Head of caudate nucleus (tissue), 42 donors: ENCODE results near the gene MYOF.
"Not testable (repeated sequence)": the region's sequence is repeated elsewhere in the genome, so short reads cannot be mapped to it uniquely, and the experiment has no call there.

Experiments used
- DNase-seq, 42 donors: peaks; one replicate each; pipeline versions ENCODE4 v3.0.0 to v3.0.0-alpha.2; 2020 to 2021; ENCODE audit warnings: mixed read lengths in 7 of 42
- intact Hi-C: fragments of 100-400 bp; cut with DNase I; formaldehyde crosslinking; loops from one replicate; pipeline ENCODE4 v1.15.0; 2022

MYOF gene

DNA sequence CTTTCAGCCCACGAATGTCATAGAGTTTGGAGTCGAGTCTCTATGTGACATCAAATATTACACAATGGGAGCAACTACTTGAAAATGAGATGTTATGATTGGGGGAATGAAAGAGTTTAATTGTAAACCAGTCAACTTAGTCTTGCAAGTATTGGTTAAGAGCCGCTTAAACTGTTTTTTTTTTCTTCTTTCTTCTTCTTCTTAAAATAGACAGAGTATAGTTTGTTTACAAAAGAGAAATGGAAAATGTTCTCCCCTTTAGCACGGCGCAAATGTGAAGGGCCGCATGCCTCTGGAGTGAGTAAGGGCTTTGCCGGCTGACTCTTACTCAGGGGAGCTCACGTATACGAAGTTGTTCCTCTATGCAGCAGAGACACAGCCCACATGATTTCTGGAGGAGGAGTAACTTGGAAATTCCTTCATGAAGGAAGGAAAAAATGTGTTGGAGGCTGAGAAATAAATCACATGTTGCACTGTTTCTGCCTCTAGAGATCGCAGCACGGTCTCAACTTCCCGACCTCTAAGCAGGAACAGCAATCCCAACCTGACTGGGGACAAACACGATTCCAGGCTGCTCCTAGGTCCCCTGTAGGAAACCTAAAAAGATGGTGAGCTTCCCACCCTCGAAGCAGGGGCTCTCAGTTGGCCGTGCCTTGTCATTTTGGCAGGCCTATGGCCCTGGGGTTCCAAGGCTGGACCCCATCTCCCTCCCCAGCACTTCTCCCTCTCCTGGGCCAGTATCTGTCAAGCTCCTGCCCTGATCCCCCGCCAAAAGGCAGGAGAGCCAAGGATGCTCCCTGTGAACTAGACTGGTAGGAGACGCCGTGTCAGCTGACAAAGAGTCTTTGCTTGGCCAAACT is 44.8 kb downstream of the MYOF start:
- DNase-seq = peak in 40 of 42 donors; percentile 26 to 85 (median 59)
- intact Hi-C loops = no loop called here

DNA sequence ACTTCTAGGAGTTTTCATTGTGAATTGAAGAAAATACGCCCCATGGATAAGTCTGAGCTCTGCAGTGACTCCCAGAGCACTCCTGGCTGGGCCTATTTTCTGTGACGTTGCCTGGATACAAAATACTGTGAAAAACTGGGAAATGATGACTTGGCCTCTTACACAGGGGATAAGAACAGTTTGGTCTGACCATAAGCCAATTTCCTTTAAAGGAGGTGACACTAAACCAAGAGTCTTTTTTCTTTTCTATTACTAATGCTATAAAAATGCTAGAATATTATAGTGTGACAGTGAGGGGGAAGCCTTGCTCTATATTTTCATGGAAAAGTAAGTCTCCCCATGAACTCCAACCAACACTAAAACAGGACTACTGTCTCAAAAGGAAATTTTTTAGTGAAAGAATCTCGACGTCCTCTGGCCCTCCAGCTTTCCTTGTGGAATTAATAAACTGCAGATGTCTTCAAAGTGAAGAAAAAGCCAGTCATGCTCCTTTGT is 45.5 kb downstream of the MYOF start:
- intact Hi-C loops = no loop called here
- peak in 5 of 42 donors; percentile 13 to 28 (median 23) for DNase-seq

DNA sequence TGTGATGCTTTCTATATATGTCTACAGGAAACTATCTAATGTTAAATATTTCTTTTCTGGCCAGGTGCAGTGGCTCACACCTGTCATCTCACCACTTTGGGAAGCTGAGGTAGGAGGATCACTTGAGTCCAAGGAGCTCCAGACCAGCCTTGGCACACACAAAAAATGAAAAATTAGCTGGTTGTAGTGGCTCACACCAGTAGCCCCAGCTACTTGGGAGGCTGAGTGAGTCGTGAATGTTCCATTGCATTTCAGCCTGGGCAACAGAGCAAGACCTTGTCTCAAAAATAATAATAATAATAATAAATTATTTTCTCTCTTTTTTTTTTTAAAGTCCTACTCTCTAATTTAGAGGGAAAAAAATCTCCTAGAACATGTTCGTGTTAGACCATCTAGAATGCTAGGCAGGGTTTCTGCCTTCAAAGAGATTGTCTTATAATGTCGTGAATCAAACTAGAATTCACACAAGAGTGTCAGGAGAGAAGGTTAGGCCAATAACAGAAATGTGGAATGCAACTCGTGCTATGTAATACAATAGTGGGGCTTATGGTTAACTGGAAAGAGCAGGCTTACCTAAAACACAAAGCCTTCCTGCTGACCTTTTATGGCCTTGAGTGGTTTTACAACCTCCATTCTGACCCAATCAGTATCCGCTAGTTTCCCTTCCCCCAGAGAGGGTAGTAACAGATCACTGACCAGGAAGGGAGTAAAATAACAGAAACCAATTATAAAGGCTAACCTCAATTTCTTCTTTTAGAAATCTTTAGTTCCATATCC is 46.3 kb downstream of the MYOF start:
- intact Hi-C loops = no loop called here
- no peak for DNase-seq

DNA sequence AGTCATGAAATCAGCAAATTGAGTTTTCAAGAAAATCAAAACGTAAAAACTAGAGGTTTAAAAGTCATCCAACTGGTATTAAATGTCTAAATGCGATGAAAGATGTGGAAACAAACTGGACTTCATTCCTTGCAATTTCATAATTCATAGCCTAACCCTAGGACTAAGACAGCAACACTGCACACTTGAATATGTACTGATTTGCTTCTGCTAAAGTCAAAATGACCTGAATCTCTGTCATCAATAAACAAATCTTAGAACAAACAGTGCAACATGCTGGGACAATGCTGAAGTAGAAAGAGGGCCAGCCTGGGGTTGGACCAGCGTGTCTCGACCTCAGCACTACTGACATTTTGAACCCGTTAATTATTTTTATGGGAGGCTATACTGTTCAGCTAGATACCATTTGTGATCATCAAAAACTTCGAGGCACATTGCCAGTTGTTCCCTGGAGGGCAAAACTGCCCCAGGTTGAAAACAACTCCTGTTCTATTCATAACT is 47.1 kb downstream of the MYOF start:
- intact Hi-C loops = no loop called here

DNA sequence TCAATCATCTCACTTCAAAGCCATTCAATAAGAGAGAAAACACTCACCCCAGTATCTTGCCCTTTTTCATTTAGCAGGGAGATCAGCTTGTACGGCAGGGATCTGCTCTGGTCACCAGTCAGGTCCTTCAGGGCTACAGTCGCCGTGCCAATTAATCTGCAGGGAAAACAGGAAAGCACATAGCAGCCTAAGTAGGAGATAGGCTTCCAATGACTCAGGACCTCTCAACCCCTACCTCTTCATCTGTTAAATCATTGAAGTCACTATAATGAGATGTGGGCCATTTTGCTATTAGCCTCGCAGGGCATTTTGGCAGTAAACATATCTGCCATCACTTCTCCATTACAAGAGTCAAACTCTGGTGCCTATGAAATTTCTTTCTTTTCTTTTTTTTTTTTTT is 50.8 kb downstream of the MYOF start:
- intact Hi-C loops = no loop called here
- no peak for DNase-seq

More for the DNA sequence above, 47.1 kb downstream of the MYOF start:
- no peak for DNase-seq

DNA sequence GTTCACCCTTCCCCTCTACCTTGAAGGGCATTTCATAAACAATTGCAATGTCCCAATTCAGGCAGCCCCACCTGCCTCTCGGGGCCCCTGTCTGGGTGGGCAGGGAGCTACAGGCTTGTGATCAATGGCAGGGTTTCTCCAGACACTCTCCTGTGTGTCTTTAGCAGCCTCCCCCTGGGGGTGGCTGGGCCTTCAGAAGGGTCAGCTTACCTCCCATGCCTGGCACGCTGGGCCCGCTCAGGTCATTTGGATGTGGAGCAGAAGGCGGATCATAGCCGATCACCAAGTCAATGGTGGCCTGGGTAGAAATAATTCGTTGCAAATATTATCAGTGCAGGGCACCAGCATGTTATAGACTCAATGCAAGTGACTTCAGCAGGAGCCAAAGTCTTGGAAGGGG is 56.3 kb downstream of the MYOF start:
- intact Hi-C loops = no loop called here
- DNase-seq = no peak

DNA sequence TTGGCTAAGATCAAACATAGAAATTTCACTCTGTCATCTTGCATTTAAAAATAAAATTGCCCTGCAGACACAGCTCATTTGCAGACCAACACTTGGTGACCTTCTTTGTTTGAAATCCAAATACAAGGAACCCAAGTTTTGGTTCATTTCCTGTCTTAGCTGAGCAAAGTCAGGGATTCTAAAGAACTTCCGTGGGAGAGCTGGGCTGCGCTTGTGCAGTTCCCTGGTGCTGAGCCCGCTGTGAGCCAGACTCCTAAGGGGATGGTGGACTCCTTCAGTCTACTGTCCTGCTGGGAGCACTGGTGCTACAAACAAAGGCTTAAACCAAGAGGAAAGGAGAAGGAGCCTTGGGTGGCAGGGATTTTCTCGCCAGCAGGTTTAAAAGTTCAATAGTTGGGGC is 60.0 kb downstream of the MYOF start:
- no peak for DNase-seq
- intact Hi-C loops = no loop called here

DNA sequence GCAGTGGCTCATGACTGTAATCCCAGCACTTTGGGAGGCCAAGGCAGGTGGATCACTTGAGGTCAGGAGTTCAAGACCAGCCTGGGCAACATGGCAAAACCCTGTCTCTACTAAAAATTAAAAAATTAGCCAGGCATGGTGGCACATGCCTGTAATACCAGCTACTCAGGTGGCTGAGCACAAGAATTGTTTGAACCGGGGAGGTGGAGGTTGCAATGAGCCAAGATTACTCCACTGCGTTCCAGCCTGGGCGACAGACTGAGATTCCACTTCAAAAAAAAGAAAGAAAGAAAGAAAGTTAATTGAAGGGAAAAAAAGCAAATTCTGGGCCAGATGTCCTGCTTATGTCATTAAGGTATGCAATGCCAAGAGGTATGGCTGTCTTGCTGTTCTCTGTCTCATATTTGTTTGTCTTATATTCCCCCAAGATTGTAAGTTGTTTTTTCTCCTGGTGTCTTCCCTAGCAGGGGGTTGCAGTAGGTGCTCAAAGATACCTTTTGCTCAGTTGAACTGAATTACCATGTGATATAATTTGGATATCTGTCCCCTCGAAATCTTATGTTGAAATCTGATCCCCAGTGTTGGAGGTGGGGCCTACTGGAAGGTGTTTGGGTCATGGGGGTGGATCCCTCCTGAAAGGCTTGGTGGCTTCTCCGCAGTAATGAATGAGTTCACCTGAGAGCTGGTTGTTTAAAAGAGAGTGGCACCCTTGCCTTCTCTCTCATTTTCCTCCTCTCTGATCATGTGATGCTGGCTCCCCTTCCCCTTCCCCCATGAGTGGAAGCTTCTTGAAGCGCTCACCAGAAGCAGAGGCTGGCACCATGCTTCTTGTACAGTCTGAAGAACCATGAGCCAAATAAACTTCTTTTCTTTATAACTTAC is 60.9 kb downstream of the MYOF start:
- no peak for DNase-seq
- intact Hi-C loops = no loop called here

DNA sequence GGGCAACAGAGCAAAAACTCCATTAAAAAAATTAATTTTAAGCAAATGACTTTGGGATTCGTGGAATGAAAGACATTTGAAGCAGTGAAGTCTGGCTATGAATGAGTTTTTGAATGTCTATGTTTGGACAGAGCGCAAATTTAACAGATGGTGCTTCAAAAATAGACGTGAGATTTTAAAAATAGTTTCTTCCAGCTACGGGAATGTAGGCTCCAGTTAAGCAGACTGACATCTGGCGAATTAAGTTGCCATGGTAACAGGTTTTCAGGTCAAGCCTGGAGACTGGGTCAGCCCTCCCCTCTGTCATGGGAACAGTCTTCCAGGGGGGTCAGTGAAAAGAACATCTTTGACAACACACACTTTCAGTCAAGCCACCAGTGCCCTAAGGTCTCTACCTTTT is 62.0 kb downstream of the MYOF start:
- intact Hi-C loops = no loop called here
- DNase-seq = peak in 2 of 42 donors; percentile 20 to 33

DNA sequence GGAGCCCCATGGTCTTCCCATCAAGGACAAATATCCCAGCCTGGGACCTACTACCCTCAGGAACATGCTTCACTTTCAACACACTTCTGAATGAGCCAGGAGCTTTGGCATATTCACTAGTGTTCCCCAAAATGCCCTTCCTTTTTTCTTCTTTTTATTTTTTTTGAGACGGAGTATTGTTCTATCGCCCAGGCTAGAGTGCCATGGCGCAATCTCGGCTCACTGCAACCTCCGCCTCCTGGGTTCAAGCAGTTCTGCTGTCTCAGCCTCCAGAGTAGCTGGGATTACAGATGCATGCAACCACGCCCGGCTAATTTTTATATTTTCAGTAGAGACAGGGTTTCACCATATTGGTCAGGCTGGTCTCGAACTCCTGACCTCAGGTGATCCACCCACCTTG is 63.1 kb downstream of the MYOF start:
- intact Hi-C loops, DNase-seq: not testable (repeated sequence)

DNA sequence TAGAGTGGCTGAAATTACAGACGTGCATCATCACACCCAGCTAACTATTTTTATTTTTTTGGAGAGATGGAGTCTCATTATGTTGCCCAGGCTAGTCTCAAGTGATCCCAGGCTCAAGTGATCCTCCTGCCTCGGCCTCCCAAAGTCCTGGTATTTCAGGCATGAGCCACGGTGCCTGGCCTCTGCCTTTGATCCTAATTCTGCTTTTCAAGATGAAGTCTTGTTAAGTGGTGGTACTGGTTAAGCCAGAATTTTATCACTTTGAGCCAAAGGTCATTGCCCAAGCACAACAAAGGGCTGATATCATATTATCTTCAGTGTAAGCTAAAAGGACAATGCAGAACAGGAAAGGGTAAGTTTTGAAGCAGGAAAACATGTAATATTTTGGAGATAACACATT is 64.2 kb downstream of the MYOF start:
- intact Hi-C loops = no loop called here
- no peak for DNase-seq

DNA sequence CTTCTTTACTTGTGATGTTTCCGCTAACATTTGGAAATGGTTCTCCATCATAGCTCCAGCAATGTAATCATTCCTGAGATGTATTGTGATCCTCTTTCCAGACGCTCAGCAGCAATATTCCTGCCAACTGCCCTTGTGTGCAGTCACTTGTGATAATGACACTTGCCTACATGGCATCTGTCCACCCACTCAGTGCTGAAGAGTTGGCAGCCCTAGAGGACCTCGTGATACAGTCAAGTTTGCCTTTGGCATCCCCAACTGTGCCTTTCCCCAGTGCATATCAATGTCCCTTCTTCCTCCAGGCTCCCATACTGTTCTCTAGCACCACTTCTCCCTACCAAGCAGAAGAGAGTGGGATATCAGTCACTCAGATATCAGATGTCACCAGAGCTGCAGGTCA is 64.9 kb downstream of the MYOF start:
- intact Hi-C loops = no loop called here
- DNase-seq = peak in 10 of 42 donors; percentile 13 to 48 (median 20)

DNA sequence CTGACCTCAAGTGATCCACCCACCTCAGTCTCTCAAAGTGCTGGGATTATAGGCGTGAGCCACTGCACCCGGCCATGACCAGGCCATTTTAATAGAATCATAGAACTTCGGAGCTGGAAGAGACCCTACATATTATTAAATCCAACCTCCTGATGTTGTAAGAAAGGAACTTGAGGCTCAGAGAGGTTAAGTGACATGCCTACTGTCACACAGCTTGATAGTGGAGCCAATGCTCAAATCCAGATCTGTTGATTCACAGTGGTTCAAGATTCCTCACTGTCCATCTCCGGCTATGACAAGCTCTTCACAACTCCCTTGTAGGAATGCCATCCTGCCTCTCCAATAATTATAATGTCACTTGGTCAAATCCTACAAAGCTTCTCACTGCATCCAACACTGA is 65.3 kb downstream of the MYOF start:
- intact Hi-C loops = no loop called here
- DNase-seq = no peak

DNA sequence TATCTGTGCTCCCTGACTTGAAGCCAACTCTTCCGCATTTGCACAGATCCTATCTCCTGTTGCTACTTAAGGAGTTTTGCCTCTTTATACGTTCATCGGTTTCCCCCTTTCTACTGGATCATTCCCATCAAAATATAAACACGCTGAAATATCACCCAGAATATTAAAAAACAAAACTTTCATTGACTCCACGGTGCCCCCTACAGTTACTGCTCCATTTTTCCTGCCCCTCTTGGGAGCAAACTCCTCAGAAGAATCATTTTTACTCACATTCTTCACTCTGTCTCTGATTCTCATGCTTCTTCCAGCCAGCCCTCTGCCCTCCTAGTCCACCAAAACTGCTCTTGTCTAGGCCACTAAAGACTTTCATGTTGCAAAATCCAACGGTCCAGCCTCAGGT is 66.4 kb downstream of the MYOF start:
- intact Hi-C loops = no loop called here
- DNase-seq = no peak

DNA sequence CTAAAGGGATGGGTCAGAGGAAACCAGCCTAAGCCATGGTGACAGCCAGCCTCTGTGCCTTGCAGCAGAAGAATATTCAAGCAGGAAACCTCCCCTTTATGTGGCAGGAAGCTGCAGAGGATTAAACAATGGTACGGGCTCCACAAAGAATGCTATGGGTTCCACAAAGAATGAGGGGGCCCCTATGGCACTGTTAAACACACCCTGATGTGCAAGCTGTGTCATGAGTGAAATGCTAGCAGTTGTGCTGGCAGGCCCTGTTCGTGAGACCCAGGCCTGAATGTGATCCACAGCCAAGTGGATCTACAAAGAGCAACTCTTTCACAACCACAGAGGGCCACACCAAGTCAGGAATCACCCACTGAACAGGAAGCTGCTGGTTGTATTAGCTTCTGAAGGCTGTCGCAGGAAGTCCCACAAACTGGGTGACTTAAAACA is 68.9 kb downstream of the MYOF start:
- DNase-seq = peak in 4 of 42 donors; percentile 9 to 29 (median 16)
- intact Hi-C loops = no loop called here

DNA sequence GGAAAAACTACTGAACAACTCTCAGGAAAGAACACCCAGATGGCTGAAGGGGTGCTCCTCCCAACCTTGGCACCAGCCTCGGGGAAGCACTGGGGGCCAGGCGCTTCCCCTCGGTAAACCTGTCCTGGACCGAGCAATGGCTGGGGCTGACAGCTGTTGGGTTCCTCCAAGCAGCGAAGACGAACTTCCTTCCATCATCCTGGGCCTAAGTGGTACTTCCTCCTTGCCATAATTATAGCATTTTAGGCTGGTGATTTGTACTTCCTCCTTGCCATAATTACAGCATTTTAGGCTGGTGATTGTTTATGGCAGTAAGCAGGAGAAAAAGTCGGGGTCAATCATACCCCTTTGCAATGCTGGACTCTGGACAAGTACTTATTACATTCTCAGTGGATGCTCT is 69.3 kb downstream of the MYOF start:
- peak in 5 of 42 donors; percentile 6 to 43 (median 17) for DNase-seq
- intact Hi-C loops = no loop called here

DNA sequence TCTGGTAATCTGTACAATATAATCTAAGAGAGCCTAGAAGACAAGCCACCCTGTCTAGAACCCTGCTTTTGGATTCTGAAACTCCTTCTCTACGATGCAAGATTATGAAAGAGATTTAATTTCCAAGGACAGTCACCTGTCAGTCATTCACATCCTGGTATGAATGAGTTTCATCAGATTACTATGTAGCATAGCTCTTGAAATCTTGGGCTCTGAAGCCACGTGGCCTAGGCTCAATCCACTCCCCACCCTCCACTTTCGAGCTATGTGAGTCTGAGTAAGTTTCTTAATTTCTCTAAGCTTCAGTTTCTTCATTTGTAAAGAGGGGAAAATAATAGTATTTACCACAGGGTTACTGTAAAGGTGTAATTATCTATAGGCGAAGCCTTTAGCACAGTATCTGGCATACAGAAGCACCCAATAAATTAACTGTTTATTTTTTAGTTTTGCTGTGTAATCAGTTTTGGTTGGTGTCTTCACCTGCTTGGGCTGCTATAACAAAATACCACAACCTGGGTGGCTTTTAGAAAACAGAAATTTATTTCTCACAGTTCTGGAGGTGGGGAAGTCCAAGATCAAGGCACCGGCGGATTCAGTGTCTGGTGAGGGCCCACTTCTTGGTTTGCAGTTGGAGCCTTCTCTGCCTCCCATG is 71.3 kb downstream of the MYOF start:
- intact Hi-C loops = no loop called here
- no peak for DNase-seq

DNA sequence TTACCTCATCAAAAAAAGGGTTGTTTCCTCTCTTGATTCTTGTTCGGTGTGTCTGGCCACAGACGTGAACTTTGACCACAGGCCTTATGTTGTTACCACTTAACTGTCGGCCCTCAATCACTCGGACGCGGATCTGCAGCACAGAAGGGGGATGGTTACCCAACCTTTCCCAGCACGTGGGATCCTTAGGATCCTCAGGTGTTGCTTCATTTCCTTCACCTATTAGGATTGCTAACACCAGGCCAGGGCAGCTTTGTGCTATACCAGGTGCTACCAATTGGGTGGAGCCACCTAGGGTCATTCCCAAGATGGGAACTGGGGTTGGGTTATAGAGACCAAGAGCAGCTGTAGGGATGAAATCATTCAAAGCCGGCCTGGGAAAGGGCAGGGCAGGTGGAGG is 73.4 kb downstream of the MYOF start:
- no peak for DNase-seq
- intact Hi-C loops = no loop called here
